ENCODE measurements around the gene SARS2. TPM values are rescaled to one million over a fixed set of nuclear protein-coding genes. Genes with fewer than 3 reads are reported as not detected.

SARS2 gene
- total RNA-seq, 1 experiment from 2014 or later: 74.7 TPM

DNA sequence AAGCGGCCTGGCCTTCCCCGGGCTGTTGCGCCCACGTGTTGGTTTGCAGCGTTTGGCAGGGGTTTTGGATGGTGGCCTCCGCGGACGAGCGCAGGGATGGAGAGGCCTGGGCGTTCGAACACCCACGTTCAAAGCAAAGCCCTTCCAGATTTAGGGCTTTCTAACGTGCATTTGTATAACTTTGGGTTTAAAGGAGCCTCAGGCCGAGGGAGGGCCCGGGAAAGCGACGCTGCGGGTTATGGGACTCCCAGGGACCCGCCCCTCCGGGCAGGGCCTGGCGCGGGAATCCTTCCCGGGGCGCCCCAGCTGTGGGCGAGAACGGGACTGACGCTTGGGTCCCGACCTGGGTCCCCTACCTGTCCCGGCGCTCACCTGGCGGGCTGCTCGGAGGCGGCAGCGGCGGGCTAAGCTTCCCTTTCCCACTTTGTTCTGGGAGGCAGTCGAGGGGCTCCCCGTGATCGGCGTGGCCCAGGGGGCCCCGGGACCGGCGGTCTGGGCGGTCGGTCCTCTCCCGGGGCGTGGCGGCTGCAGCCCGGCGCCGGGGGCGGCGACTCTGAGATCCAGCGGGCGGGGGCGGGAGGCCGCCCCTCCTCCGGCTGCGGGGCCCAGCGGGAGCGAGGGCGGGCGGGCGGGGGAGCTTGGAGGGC, 44.8 kb upstream of the SARS2 start, which contains the start of gene FBXO17:
Gene FBXO17 (minus strand): TSS at position 529 of the 647 bp plus-strand sequence. CDS start 25,423 bp downstream, outside the sequence.
- DNase-seq (ENCODE audit: low spot score): peak; percentile 58
- TF ChIP-seq, protein P1, sequence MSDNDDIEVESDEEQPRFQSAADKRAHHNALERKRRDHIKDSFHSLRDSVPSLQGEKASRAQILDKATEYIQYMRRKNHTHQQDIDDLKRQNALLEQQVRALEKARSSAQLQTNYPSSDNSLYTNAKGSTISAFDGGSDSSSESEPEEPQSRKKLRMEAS (CRISPR knock-in tag; IDR thresholded peaks at IDR 0.05): peak; percentile 84
- TF ChIP-seq FOXK1 (CRISPR knock-in tag; IDR thresholded peaks at IDR 0.05) (0 out of 2 replicates have a peak, but pooled peaks have one; percentile 16), ZNF671 (CRISPR knock-in tag; IDR thresholded peaks at IDR 0.05) (no peak), ZNF138 (CRISPR knock-in tag; conservative IDR thresholded peaks at IDR 0.05) (no peak), GRHL2 (CRISPR knock-in tag; IDR thresholded peaks at IDR 0.05; ENCODE audit: insufficient replicate concordance, severe bottlenecking) (no peak), MYBL2 (CRISPR knock-in tag; IDR thresholded peaks at IDR 0.05) (no peak), AR (CRISPR knock-in tag; IDR thresholded peaks at IDR 0.05) (no peak), JAZF1 (CRISPR knock-in tag; IDR thresholded peaks at IDR 0.05) (no peak), ZNF423 (CRISPR knock-in tag; IDR thresholded peaks at IDR 0.05) (peak; percentile 72), FOXP1 (CRISPR knock-in tag; IDR thresholded peaks at IDR 0.05; ENCODE audit: borderline replicate concordance) (peak; percentile 66; the same call in 1 of the 2 replicates), RELA (CRISPR knock-in tag; IDR thresholded peaks at IDR 0.05; ENCODE audit: borderline replicate concordance) (no peak), E2F4 (CRISPR knock-in tag; IDR thresholded peaks at IDR 0.05; ENCODE audit: borderline replicate concordance, low read depth) (peak; percentile 39; the same call in 1 of the 2 replicates), USF1 (CRISPR knock-in tag; IDR thresholded peaks at IDR 0.05) (peak; percentile 52; the same call in 1 of the 2 replicates), NFE2L1 (CRISPR knock-in tag; IDR thresholded peaks at IDR 0.05) (no peak), SP1 (CRISPR knock-in tag; conservative IDR thresholded peaks at IDR 0.05) (peak; percentile 39; the same call in 1 of the 2 replicates)
- TF ChIP-seq, protein P2, sequence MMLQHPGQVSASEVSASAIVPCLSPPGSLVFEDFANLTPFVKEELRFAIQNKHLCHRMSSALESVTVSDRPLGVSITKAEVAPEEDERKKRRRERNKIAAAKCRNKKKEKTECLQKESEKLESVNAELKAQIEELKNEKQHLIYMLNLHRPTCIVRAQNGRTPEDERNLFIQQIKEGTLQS (CRISPR knock-in tag; conservative IDR thresholded peaks at IDR 0.05): no peak
- TF ChIP-seq, protein P3, sequence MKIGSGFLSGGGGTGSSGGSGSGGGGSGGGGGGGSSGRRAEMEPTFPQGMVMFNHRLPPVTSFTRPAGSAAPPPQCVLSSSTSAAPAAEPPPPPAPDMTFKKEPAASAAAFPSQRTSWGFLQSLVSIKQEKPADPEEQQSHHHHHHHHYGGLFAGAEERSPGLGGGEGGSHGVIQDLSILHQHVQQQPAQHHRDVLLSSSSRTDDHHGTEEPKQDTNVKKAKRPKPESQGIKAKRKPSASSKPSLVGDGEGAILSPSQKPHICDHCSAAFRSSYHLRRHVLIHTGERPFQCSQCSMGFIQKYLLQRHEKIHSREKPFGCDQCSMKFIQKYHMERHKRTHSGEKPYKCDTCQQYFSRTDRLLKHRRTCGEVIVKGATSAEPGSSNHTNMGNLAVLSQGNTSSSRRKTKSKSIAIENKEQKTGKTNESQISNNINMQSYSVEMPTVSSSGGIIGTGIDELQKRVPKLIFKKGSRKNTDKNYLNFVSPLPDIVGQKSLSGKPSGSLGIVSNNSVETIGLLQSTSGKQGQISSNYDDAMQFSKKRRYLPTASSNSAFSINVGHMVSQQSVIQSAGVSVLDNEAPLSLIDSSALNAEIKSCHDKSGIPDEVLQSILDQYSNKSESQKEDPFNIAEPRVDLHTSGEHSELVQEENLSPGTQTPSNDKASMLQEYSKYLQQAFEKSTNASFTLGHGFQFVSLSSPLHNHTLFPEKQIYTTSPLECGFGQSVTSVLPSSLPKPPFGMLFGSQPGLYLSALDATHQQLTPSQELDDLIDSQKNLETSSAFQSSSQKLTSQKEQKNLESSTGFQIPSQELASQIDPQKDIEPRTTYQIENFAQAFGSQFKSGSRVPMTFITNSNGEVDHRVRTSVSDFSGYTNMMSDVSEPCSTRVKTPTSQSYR (CRISPR knock-in tag; IDR thresholded peaks at IDR 0.05): no peak
- TF ChIP-seq, protein P4, sequence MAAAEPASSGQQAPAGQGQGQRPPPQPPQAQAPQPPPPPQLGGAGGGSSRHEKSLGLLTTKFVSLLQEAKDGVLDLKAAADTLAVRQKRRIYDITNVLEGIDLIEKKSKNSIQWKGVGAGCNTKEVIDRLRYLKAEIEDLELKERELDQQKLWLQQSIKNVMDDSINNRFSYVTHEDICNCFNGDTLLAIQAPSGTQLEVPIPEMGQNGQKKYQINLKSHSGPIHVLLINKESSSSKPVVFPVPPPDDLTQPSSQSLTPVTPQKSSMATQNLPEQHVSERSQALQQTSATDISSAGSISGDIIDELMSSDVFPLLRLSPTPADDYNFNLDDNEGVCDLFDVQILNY (CRISPR knock-in tag; IDR thresholded peaks at IDR 0.05): peak; percentile 3; the same call in 1 of the 2 replicates
- TF ChIP-seq, protein P5, sequence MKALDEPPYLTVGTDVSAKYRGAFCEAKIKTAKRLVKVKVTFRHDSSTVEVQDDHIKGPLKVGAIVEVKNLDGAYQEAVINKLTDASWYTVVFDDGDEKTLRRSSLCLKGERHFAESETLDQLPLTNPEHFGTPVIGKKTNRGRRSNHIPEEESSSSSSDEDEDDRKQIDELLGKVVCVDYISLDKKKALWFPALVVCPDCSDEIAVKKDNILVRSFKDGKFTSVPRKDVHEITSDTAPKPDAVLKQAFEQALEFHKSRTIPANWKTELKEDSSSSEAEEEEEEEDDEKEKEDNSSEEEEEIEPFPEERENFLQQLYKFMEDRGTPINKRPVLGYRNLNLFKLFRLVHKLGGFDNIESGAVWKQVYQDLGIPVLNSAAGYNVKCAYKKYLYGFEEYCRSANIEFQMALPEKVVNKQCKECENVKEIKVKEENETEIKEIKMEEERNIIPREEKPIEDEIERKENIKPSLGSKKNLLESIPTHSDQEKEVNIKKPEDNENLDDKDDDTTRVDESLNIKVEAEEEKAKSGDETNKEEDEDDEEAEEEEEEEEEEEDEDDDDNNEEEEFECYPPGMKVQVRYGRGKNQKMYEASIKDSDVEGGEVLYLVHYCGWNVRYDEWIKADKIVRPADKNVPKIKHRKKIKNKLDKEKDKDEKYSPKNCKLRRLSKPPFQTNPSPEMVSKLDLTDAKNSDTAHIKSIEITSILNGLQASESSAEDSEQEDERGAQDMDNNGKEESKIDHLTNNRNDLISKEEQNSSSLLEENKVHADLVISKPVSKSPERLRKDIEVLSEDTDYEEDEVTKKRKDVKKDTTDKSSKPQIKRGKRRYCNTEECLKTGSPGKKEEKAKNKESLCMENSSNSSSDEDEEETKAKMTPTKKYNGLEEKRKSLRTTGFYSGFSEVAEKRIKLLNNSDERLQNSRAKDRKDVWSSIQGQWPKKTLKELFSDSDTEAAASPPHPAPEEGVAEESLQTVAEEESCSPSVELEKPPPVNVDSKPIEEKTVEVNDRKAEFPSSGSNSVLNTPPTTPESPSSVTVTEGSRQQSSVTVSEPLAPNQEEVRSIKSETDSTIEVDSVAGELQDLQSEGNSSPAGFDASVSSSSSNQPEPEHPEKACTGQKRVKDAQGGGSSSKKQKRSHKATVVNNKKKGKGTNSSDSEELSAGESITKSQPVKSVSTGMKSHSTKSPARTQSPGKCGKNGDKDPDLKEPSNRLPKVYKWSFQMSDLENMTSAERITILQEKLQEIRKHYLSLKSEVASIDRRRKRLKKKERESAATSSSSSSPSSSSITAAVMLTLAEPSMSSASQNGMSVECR (CRISPR knock-in tag; IDR thresholded peaks at IDR 0.05; ENCODE audit: borderline replicate concordance): peak; percentile 48; the same call in 1 of the 2 replicates
- TF ChIP-seq, protein P6, sequence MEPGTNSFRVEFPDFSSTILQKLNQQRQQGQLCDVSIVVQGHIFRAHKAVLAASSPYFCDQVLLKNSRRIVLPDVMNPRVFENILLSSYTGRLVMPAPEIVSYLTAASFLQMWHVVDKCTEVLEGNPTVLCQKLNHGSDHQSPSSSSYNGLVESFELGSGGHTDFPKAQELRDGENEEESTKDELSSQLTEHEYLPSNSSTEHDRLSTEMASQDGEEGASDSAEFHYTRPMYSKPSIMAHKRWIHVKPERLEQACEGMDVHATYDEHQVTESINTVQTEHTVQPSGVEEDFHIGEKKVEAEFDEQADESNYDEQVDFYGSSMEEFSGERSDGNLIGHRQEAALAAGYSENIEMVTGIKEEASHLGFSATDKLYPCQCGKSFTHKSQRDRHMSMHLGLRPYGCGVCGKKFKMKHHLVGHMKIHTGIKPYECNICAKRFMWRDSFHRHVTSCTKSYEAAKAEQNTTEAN (CRISPR knock-in tag; IDR thresholded peaks at IDR 0.05): peak; percentile 28; the same call in 1 of the 2 replicates
- Mint-ChIP-seq H3K9me3 (peaks cover 7% of the 10 kb centered on the region), H3K36me3 (peaks cover 12% of the 10 kb centered on the region), H3K27ac (peak within 1 kb of the TSS; percentile 98), H3K4me3 (peak within 1 kb of the TSS; percentile 97), H3K27me3 (ENCODE audit: low read depth) (peaks cover under 1% of the 10 kb centered on the region; the same call in 1 of the 2 replicates), H3K4me1 (peaks cover 15% of the 10 kb centered on the region)
- peak; percentile 53 for ATAC-seq
- CTCF ChIA-PET: interaction anchor here (0.6 to 4.5 kb wide), 28 partner anchors 9 to 1168 kb away, joined by 3 to 55 read pairs (median 6); partner anchors contain the start of genes ACP7, FBXO27, MRPS12 and SAMD4B
- POLR2A ChIA-PET: interaction anchor here (1.4 to 1.8 kb wide), 2 partner anchors 45 to 57 kb away, joined by 4 to 6 read pairs; partner anchors contain the start of genes FBXO27, MRPS12 and SARS2

Data from WTC11 (cell line).